ENCODE results near the gene CDK5RAP2.

GRCh38 chr9:120388003-120388855 is 191.7 kb downstream of the CDK5RAP2 start:
- TF ChIP-seq POLR2AphosphoS5 (IDR thresholded peaks at IDR 0.05; ENCODE audit: low read depth) (no peak), CTCF (IDR thresholded peaks at IDR 0.05; ENCODE audit: insufficient read depth, low read length) (no peak), GABPA (IDR thresholded peaks at IDR 0.05; ENCODE audit: low read depth) (no peak)
- TF ChIP-seq, protein P1, sequence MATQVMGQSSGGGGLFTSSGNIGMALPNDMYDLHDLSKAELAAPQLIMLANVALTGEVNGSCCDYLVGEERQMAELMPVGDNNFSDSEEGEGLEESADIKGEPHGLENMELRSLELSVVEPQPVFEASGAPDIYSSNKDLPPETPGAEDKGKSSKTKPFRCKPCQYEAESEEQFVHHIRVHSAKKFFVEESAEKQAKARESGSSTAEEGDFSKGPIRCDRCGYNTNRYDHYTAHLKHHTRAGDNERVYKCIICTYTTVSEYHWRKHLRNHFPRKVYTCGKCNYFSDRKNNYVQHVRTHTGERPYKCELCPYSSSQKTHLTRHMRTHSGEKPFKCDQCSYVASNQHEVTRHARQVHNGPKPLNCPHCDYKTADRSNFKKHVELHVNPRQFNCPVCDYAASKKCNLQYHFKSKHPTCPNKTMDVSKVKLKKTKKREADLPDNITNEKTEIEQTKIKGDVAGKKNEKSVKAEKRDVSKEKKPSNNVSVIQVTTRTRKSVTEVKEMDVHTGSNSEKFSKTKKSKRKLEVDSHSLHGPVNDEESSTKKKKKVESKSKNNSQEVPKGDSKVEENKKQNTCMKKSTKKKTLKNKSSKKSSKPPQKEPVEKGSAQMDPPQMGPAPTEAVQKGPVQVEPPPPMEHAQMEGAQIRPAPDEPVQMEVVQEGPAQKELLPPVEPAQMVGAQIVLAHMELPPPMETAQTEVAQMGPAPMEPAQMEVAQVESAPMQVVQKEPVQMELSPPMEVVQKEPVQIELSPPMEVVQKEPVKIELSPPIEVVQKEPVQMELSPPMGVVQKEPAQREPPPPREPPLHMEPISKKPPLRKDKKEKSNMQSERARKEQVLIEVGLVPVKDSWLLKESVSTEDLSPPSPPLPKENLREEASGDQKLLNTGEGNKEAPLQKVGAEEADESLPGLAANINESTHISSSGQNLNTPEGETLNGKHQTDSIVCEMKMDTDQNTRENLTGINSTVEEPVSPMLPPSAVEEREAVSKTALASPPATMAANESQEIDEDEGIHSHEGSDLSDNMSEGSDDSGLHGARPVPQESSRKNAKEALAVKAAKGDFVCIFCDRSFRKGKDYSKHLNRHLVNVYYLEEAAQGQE (IDR thresholded peaks at IDR 0.05; ENCODE audit: insufficient replicate concordance, low read depth): no peak
